SKM-1 treated with dmso at 0.1 percent for 144 hours (cell line): ENCODE results near the gene RPRD1B.

Experiments
- DNase-seq: peaks from one replicate; lab custom pipeline; 2025; ENCODE audit not compliant: unreplicated experiment; lab: John Stamatoyannopoulos, UW

RPRD1B gene

DNA sequence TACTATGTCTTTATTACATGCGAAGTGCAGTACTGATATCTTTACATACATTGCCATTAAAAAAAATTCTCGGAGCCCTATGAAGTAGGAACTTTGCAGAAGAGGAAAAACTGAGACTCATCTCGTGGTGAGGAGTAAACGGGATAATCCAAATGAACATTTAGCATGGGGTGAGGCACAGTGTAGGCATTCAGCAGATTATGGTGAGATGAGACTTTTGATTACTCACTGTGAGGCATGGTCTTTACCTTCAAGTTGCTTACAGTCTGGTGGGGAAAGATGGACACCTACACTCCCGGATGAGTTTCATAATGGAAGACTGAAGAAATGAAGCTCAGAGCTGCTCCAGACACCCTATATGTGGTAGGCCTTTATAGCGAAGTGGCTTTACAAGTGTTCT is 1.4 kb downstream of the RPRD1B start:
- DNase-seq, result no peak

DNA sequence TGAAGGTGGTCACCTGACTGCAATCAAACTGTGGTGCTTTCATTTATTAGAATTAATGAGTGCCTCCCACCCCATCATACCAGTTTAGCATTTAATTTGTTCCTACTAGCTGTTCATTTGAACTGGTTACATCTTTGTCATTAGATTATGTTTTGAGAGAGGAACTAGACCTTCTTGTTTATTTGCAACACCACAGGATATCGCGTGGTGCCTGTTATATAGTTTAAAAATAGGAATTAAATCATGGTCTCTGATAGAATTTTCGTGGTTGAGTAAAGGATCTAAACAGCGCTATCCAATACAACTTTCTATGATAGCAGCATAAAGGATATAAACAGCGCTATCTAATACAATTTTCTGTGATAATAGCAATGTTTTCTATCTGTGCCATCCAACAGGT is 2.8 kb downstream of the RPRD1B start:
- DNase-seq, result no peak

DNA sequence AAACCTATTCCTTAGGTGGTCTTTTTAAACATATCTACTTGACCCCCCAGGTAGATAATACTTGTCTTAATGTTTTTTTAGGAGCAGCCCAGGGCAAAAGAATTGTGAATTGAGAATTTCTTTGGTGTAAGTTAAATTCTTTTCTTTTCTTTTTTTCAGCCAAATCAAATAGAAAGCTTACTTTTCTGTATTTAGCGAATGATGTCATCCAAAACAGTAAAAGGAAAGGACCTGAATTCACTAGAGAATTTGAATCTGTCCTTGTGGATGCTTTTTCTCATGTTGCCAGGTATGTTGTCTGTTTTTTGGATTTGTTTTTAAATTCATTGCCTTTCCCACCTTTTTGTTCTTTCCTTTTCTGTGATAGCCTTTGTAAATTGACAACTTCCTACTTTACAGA is 6.7 kb downstream of the RPRD1B start:
- DNase-seq, result no peak

DNA sequence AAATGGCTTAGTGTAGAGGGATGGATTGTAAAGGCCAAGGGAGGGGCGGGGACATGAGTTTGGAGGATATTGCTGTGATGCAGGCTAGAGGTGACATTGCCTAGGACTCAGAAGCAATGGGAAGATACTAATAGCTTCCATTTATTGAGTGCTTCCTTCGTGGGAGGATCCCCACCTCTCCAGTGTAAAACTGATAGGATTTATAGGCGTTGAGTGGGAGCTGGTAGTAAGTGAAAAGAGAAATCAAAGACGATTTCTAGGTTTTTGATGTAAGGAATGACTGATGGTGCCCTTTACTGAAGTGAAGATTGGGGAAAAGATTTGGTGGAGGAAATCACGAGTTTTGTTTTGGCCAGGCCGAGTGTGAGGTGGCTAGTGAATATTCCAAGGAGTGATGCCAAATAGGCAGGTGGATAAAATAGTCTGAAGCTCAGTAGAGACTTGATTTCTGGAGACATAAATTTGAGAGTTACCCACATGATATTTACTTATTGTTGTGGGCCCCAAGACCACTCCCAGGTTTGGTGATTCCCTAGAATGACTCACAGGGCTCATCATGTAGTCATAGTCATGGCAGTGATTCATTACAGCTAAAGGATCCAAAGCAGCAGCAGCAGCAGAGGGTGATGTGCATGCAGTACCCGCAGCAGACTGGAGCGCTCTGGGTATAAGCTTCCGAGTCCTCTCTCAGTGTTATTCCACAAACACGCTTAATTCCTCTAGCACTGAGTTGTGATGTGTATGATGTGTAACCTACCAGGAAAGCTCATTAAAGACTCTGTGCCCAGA is 10.2 kb downstream of the RPRD1B start:
- DNase-seq, result no peak

DNA sequence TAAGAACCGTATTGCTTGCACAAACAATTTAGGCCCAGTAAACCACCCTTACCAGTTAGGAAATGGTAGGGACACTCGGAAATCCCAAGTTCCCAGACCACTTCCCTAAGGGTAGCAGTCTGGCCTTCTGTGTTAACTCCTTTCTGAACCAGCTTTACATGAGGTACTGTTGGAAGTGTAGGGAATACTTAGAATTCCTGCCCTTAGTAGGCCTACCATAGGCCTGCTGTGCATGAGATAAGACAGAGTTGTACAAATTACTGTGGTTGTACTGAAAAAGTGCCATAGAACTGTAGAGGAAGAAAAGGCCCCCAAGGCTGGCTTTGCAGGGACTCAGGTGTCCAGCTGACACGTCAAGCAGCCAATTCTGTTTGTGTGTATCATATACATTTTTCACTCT is 11.1 kb downstream of the RPRD1B start:
- DNase-seq, result no peak

DNA sequence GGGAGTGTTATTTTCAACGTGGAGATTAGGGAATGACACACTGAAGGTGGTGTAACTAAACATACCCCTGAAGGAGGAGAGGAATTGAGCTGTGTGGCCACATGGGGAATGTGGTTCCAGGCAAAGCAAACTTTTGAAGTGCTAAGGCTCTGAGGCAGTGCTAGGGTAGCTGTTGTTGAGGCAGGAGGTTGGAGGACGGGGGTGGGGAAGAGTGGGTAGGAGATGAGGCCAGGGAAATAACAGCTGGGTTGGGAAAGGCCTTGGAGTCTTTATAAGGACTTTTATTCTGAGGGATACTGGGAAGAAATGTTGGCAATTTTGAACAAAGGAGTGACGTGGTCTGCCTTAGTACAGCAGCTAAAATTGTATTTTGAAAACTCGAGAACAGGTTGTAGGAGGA is 13.0 kb downstream of the RPRD1B start:
- DNase-seq, result no peak

DNA sequence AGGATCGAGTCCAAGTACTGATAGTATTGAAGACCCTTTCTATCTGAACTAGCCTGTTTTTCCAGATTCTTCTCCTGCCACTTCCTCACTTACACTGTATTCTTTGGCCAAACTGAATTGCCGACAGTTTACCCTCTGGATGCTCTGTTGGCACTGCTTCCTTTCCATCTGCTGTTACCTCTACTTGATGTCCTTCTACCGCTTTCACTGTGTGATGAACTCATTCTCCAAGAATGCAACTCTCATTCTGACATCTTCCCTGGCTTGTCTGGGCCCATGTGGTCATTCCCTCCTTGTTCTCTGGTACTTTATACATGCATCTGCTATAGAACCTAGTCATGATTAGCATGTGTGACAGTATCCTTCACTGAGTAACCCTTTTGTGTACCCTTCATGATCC is 16.3 kb downstream of the RPRD1B start:
- DNase-seq, result no peak

DNA sequence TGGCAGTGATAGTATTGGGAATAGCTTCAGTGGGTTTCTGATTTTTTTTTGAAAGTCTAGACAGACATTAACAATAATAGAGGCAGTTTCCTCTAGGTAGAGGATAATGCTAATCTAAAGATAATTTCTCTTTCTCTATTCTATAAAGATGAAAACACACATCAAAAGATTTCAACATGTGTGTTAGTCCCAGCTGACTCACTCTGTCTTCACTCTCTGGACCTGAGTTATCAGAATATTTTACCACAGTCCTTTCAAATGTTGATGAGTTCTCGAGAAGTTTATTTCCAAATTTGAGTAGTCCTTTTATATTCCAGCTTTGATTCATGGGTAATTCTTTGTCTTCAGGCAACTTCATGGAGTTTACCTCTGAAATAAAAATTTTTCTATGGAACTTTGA is 17.1 kb downstream of the RPRD1B start:
- no peak for DNase-seq

- DNase-seq, result no peak
Measured at GRCh38 chr20:38052870-38053269, 19.3 kb downstream of the RPRD1B start.

DNA sequence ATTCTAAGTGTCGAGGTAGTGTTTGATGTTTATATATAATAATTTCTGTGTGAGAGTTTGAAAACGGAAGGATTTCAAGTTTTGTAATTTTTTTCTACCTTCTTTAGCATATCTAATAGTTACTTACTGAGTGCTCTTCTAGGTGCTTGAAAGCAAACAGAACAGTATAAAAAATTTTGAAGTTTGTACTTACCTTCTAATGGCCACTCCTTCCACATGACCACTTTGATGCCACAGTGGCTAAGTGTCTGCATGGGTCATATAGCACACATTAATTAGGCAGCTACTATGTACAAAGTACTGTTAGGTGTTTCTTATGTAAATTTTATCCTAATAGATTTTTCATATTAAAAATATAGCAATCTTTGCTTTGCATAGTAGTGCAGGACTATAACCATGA is 21.1 kb downstream of the RPRD1B start:
- no peak for DNase-seq

GRCh38 chr20:38055294-38055693 is 21.7 kb downstream of the RPRD1B start:
- no peak for DNase-seq

GRCh38 chr20:38055848-38056247 is 22.3 kb downstream of the RPRD1B start:
- DNase-seq, result no peak

- DNase-seq, result peak; percentile 69
Measured at GRCh38 chr20:38057351-38057972, 23.9 kb downstream of the RPRD1B start.

GRCh38 chr20:38059832-38060231 is 26.3 kb downstream of the RPRD1B start:
- no peak for DNase-seq

GRCh38 chr20:38060536-38060935 is 27.0 kb downstream of the RPRD1B start:
- no peak for DNase-seq

DNA sequence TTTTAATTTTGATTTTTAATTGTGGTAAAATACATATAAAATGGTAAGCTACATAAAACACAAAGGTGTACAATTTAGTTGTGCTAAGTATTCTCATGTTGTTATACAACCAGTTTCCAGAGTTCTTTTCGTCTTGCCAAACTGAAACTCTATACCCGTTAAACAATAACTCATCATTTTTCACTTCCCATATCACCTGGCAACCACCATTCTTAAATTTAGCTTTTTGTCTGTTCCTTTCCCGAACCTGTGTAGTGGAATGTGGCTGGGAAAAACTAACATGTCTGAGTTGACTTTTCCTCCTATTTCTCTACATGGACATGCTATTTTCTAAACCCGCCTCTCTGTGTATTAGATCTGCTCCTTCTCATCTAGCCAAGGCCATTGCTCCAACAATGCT is 27.6 kb downstream of the RPRD1B start:
- no peak for DNase-seq

DNA sequence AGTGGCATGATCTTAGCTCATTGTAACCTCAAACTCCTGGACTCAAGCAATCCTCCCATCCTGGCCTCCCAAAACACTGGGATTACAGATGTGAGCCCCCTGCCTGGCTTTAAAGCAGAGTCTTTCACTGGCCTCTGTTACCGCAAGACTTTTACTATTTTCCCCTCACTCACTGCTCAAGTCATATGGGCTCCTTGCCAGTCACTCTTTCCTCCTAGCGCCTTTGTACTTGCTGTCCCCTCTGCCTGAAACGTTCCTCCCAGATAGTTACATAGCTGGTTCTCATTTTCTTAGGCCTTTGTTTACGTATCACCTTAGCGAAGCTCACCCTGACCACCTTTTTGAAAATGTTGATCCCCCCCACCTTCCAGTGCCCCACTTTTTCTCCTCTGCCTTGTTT is 29.3 kb downstream of the RPRD1B start:
- DNase-seq, result no peak

DNA sequence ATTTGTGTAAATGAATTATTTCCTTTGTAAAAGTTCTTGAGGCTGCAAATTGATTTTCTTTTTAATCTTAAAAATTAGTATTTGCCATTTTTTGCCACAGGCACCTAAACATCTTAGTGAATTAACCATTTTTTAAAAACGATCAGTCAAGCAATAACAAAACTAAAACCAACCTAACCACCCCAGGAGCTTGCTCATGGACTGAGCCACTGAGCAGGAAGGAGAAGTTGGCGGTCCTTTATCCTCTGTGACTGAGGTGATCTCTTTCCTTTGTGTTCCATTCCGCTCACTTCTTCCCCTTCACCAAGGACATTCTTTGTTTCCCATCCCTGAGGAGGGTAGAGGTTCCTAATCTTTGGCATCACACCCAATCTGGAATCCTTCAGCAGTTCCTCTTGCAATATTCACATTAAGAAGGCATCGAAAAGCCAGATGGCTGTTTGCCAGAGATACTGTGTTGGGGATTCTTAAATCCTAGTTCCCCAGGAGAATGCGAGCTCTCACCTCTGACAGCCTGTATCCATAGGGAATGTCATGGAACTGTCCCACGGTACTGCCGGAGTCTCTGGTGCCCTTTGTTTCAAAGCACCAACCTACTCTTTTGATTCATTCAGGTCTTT is 30.5 kb downstream of the RPRD1B start:
- DNase-seq, result no peak

- no peak for DNase-seq
Measured at GRCh38 chr20:38065764-38066375, 32.3 kb downstream of the RPRD1B start.

- DNase-seq, result no peak
Measured at GRCh38 chr20:38066969-38067716, 33.6 kb downstream of the RPRD1B start.

GRCh38 chr20:38067717-38068365 is 34.3 kb downstream of the RPRD1B start:
- no peak for DNase-seq
